ENCODE results near the gene FAM53B. TPM values are rescaled to one million over a fixed set of nuclear protein-coding genes. Genes with fewer than 3 reads are reported as not detected.

FAM53B gene
- total RNA-seq, 2 donors from 2014 or later, result 43.3 to 45.2 TPM

DNA sequence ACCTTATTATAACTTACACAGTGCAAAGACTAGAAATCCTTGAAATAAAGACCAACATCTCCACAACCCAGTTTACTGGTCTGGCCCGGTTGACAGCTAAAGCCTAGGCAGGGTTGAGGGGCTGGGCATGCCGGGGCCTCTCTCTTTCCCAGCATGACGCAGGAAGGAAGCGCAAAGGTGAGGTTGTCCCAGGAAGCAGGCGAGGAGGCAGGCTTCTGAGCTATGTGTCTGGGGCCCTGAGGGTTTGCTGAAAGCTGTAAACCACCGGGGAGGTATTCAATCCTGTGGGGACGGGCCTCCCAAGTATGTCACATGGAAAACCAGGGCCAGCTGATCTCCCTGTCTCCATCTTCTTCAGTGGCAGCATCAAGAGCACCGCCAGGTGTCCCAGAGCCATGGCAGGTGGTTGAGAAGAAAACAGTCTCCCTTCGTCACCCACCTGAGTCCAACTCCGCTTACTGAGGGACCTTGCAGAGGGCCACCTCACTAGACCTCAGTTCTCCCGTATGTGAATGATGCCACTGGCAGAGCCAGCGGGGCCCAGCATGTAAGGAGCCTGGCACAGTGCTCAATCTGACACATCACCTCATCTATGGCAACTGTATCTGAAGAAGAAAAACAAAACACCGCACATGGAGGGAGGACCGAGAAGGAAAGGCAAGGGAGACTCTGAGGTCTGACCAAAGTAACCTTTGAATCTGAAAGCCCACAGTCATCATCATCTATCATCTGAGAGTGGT, 49.5 kb downstream of the FAM53B start:
- Histone ChIP-seq H3K4me3 (no peak overlapping the region), H3K27ac (no peak overlapping the region), H3K4me1 (no peaks in the 10 kb centered on the region), H3K9ac (ENCODE audit: low read depth in 2 of 2, low read length in 2 of 2) (no peak overlapping the region), H3K9me3 (no peaks in the 10 kb centered on the region), H3K27me3 (no peaks in the 10 kb centered on the region), H3K36me3 (peaks cover 9% of the 10 kb centered on the region)
- DNase-seq, result no peak
- intact Hi-C loops (cut with DNase I), result no loop called here
- TF ChIP-seq, protein P1, sequence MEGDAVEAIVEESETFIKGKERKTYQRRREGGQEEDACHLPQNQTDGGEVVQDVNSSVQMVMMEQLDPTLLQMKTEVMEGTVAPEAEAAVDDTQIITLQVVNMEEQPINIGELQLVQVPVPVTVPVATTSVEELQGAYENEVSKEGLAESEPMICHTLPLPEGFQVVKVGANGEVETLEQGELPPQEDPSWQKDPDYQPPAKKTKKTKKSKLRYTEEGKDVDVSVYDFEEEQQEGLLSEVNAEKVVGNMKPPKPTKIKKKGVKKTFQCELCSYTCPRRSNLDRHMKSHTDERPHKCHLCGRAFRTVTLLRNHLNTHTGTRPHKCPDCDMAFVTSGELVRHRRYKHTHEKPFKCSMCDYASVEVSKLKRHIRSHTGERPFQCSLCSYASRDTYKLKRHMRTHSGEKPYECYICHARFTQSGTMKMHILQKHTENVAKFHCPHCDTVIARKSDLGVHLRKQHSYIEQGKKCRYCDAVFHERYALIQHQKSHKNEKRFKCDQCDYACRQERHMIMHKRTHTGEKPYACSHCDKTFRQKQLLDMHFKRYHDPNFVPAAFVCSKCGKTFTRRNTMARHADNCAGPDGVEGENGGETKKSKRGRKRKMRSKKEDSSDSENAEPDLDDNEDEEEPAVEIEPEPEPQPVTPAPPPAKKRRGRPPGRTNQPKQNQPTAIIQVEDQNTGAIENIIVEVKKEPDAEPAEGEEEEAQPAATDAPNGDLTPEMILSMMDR (IDR thresholded peaks at IDR 0.05), result no peak

DNA sequence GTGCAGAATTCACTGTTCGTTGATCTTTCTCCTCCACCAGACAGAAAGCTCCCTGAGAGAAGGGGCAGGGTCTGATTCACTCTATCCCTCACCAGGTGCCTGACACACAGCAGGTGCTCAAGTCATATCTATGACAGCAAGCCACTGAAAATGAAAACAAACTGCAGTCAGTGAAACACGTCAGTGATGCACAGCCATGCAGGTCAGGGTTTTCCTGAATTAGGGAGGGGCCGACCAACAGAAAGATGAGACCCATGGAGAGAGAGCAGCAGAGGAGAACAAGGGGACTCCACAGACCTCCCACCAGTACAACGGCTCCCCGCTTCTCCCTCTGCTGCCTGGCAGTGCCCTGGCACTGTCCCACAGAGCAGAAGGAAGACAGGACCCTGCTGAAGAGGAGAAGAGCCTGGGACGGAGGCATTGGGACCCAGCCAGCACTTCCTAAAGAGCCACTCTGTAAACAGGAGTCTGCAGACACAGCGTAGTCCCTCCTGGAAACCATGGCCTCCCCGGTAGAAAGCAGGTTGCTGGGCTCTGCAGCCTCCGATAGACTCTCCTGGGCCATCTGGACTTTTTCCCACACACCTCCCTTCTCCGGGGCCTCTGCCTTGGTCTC, 50.3 kb downstream of the FAM53B start:
- no peaks in the 10 kb centered on the region for H3K9me3 ChIP-seq
- no peak for DNase-seq
- H3K9ac ChIP-seq (ENCODE audit: low read depth in 2 of 2, low read length in 2 of 2), result no peak overlapping the region
- intact Hi-C loops (cut with DNase I), result no loop called here
- peaks cover 15% of the 10 kb centered on the region for H3K36me3 ChIP-seq
- H3K27ac ChIP-seq, result no peak overlapping the region
- H3K27me3 ChIP-seq, result no peaks in the 10 kb centered on the region
- no peak overlapping the region for H3K4me3 ChIP-seq
- TF ChIP-seq, protein P1 (IDR thresholded peaks at IDR 0.05), result no peak
- H3K4me1 ChIP-seq, result no peaks in the 10 kb centered on the region

DNA sequence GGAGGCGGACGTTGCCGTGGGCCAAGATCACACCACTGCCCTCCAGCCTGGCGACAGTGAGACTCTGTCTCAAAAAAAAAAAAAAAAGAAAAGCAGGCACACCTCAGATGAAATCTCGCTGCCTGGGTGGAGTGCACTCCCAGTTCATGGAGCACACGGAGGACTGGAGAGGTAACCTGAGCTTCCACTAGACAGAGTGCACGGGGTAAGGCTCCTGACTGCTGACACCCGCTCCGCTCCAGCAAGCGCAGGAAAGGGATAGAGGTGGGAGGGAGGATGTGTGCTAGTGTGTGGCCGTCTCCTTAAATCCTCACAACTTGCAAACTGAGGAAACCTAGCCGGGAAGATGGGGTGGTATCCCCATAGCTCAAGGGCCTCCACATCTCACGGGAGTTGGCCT, 50.8 kb downstream of the FAM53B start:
- Histone ChIP-seq H3K4me1 (no peaks in the 10 kb centered on the region), H3K27ac (no peak overlapping the region), H3K27me3 (no peaks in the 10 kb centered on the region), H3K36me3 (peaks cover 15% of the 10 kb centered on the region), H3K4me3 (no peak overlapping the region), H3K9ac (ENCODE audit: low read depth in 2 of 2, low read length in 2 of 2) (no peak overlapping the region), H3K9me3 (no peaks in the 10 kb centered on the region)
- intact Hi-C loops (cut with DNase I), result no loop called here
- TF ChIP-seq, protein P1 (IDR thresholded peaks at IDR 0.05), result no peak
- DNase-seq, result no peak

DNA sequence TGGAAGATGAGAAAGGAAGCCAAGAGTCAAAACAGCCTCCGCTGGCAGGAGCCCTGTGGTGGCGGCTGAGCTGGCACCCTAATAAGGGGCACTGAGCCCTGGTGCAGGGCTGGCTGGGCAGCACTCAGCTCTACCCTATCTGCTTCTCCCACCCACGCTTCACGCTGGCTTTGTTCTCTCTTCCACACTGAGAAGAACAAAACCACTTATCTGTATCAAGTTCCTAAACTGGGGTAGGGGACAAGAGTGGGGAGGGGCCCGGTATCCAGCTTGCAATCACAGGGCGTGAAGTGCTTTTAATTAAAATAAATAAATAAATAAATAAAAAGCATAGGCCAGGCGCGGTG, 52.1 kb downstream of the FAM53B start:
- H3K9me3 ChIP-seq, result no peaks in the 10 kb centered on the region
- H3K27ac ChIP-seq, result no peak overlapping the region
- no peaks in the 10 kb centered on the region for H3K4me1 ChIP-seq
- H3K36me3 ChIP-seq, result peaks cover 15% of the 10 kb centered on the region
- no peak for DNase-seq
- no peaks in the 10 kb centered on the region for H3K27me3 ChIP-seq
- intact Hi-C loops (cut with DNase I), result no loop called here
- H3K4me3 ChIP-seq, result no peak overlapping the region
- TF ChIP-seq, protein P1 (IDR thresholded peaks at IDR 0.05), result no peak
- no peak overlapping the region for H3K9ac ChIP-seq (ENCODE audit: low read depth in 2 of 2, low read length in 2 of 2)

DNA sequence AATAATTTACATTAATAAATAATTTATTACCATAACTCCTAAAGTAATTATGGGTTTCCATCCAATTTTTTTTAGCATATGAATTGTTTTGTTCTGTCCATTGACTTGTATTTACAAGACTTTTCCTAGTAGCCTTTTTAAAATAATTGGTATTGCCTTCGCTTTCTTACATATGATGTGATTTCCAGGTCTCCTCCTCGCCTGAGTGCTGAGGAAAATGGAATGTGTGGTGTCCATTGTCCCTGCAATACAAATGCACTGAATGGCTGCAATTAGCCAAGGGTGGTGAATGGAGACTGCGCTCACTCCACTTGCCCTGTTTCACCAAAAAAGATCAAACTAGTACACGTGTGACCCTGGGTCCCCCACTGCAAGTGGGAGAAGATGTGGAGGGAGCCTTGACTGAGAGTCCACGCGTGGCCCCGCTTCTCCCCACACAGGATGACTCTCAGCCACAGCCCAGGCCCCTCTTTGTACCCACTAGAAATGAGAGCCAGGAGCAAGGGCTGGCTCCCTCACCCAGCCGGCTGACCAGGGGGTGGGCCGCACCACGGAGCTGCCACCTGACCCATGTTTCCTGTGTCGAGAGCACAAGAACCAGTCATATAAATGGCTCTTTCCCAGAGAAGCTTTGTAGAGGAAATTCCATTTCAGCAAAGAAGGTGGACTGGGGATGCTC, 52.6 kb downstream of the FAM53B start:
- peaks cover 15% of the 10 kb centered on the region for H3K36me3 ChIP-seq
- H3K27ac ChIP-seq, result no peak overlapping the region
- H3K27me3 ChIP-seq, result no peaks in the 10 kb centered on the region

More for the DNA sequence above, 52.6 kb downstream of the FAM53B start:
- intact Hi-C loops (cut with DNase I), result no loop called here
- Histone ChIP-seq H3K4me3 (no peak overlapping the region), H3K9me3 (no peaks in the 10 kb centered on the region), H3K4me1 (no peaks in the 10 kb centered on the region), H3K9ac (ENCODE audit: low read depth in 2 of 2, low read length in 2 of 2) (no peak overlapping the region)
- no peak for DNase-seq
- TF ChIP-seq, protein P1 (IDR thresholded peaks at IDR 0.05), result no peak

Data from colonic mucosa (tissue), 4 donors.